Vein endothelial cell (primary cell): ENCODE data around the gene HGF. TPM values are rescaled to one million over a fixed set of nuclear protein-coding genes. Genes with fewer than 3 reads are reported as not detected.

Experiments used
- total RNA-seq: library from RNA; depleted of rRNA; stranded (reverse); fragments of >200 nt; gene quantifications from 2 replicates; pipeline ENCODE4 v1.2.3, GENCODE V29; 2012

Gene HGF
- total RNA-seq, result 2.3 and 5.3 TPM in 2 replicates

DNA sequence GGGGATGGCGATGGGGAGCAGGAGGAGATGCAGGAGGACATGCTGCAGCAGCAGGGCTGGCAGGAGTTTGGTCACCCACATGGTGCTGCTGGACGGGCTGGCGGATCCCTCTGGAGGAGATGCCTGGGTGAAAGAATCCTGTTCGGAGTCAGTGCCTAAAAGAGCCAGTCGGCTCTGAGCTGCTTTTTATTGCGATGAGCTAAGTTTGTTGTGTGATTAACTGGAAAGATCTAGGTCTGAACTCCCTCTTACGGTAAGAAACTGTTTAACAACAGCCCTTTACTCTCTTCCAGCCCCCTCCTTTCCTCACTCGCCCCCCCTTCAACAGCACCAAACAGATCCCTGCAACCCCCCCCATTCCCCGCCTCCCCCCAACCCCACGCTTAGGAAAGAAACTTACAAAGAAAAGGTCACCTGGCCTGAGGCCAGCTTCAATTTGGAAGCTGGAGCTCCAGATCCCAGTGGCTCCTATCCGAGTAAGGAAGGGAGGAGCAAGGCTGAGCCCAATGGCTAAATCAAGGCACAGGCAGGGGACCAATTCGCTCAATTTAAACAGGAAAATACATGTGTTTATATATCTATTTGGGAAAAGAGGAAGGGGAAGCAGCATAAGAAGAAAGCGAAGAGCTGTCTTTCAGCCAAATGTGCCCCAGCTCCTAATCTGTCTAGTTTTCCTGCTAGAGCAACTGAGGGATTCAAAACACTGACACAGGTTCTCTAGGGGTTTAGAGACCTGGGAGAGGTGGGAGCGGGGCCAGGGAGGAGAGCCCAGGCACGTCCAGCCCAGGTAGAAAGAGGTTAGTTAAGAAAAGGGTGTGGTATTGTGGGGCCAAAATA lies at the start of gene HGF:
TSS of gene HGF (minus strand) at position 157 of the 837 bp plus-strand sequence. CDS start at position 81, 76 bp downstream.

